ENCODE measurements around the gene CNTN2.

DNA sequence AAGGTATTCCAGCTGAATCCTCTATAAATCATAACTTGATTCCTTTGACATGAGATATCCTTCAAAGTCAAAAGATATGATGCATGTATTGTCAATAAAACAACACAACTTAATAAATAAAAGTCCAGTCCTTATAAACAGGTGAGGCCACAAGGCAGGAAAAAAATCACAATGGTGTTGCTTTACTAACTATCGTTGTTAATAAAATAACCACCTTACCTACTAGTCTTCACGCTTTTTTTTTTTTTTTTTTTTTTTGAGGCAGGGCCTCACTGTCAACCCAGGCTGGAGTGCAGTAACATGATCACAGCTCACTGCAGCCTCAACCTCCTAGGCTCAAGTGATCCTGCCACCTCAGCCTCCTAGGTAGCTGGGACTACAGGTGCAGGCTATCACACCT, 41.3 kb downstream of the CNTN2 start, which contains the start of gene TMEM81:
- TF ChIP-seq, protein P1, sequence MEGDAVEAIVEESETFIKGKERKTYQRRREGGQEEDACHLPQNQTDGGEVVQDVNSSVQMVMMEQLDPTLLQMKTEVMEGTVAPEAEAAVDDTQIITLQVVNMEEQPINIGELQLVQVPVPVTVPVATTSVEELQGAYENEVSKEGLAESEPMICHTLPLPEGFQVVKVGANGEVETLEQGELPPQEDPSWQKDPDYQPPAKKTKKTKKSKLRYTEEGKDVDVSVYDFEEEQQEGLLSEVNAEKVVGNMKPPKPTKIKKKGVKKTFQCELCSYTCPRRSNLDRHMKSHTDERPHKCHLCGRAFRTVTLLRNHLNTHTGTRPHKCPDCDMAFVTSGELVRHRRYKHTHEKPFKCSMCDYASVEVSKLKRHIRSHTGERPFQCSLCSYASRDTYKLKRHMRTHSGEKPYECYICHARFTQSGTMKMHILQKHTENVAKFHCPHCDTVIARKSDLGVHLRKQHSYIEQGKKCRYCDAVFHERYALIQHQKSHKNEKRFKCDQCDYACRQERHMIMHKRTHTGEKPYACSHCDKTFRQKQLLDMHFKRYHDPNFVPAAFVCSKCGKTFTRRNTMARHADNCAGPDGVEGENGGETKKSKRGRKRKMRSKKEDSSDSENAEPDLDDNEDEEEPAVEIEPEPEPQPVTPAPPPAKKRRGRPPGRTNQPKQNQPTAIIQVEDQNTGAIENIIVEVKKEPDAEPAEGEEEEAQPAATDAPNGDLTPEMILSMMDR (conservative IDR thresholded peaks at IDR 0.05 in 1 of 2, IDR thresholded peaks at IDR 0.05 in 1 of 2; ENCODE audit: low read depth in 1 of 2, low read length in 2 of 2) = no peak
- no peak for TF ChIP-seq EZH2 (IDR thresholded peaks at IDR 0.05; ENCODE audit: low read length, missing control alignments)

Measured in fibroblast of lung (primary cell).